Measurements from ENCODE around the gene RPS15.
A peak's percentile ranks its signal among the peaks of the same experiment; 100 is the strongest.

Gene RPS15

DNA sequence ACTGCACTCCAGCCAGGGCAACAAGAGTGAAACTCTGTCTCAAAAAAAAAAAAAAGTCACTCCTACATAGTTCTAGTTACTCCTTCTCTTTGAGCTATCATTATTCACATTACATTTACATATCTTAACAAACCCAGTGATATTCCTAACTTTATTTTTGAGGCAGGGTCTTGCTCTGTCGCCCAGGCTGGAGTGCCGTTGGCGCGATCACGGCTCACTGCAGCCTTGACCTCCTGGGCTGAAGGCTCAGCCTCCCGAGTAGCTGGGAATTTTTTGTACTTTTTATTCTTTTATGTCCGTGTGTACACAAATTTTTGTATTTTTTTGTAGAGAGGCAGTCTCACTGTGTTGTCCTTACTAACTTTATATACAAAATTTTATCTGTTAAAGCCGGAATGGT, 587 bp upstream of the RPS15 start:
- TF ChIP-seq, protein P1, sequence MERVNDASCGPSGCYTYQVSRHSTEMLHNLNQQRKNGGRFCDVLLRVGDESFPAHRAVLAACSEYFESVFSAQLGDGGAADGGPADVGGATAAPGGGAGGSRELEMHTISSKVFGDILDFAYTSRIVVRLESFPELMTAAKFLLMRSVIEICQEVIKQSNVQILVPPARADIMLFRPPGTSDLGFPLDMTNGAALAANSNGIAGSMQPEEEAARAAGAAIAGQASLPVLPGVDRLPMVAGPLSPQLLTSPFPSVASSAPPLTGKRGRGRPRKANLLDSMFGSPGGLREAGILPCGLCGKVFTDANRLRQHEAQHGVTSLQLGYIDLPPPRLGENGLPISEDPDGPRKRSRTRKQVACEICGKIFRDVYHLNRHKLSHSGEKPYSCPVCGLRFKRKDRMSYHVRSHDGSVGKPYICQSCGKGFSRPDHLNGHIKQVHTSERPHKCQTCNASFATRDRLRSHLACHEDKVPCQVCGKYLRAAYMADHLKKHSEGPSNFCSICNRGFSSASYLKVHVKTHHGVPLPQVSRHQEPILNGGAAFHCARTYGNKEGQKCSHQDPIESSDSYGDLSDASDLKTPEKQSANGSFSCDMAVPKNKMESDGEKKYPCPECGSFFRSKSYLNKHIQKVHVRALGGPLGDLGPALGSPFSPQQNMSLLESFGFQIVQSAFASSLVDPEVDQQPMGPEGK (CRISPR knock-in tag; IDR thresholded peaks at IDR 0.05; ENCODE audit: borderline replicate concordance), result no peak
- TF ChIP-seq BACH2 (CRISPR knock-in tag; IDR thresholded peaks at IDR 0.05; ENCODE audit: borderline replicate concordance) (no peak), ZFP3 (CRISPR knock-in tag; IDR thresholded peaks at IDR 0.05) (no peak), ZC3H10 (CRISPR knock-in tag; IDR thresholded peaks at IDR 0.05) (no peak), TCF4 (CRISPR knock-in tag; IDR thresholded peaks at IDR 0.05; ENCODE audit: borderline replicate concordance) (no peak), ZNF8 (CRISPR knock-in tag; IDR thresholded peaks at IDR 0.05) (no peak), ESRRG (CRISPR knock-in tag; IDR thresholded peaks at IDR 0.05) (no peak)
- no peak for ATAC-seq

DNA sequence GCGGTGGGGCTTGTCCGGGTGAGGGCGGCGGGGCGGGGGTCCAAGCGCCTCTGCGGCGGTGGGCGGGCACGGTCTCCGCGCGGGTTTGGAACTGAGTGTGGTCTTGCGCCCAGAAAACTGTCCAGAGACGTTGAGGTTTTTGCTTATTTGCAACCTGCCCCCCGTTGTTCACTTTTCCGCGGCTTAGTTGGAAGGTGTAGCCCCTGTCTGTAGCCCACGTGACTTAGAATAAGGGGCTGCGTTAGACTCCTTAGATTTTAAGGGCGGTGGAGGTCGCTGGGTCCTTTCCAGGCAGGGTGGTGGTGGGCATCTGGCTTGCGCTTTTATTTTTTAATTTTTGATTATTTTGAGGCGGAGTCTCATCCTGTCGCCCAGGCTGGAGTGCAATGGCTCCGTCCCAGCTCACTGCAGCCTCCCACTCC, 748 bp downstream of the RPS15 start:
- TF ChIP-seq ARNTL (CRISPR knock-in tag; IDR thresholded peaks at IDR 0.05; ENCODE audit: borderline replicate concordance, low read depth), result no peak
- no peak for TF ChIP-seq ESRRG (CRISPR knock-in tag; IDR thresholded peaks at IDR 0.05)
- TF ChIP-seq, protein P1 (CRISPR knock-in tag; IDR thresholded peaks at IDR 0.05; ENCODE audit: borderline replicate concordance), result no peak
- TF ChIP-seq, protein P2, sequence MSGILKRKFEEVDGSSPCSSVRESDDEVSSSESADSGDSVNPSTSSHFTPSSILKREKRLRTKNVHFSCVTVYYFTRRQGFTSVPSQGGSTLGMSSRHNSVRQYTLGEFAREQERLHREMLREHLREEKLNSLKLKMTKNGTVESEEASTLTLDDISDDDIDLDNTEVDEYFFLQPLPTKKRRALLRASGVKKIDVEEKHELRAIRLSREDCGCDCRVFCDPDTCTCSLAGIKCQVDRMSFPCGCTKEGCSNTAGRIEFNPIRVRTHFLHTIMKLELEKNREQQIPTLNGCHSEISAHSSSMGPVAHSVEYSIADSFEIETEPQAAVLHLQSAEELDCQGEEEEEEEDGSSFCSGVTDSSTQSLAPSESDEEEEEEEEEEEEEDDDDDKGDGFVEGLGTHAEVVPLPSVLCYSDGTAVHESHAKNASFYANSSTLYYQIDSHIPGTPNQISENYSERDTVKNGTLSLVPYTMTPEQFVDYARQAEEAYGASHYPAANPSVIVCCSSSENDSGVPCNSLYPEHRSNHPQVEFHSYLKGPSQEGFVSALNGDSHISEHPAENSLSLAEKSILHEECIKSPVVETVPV (CRISPR knock-in tag; IDR thresholded peaks at IDR 0.05), result no peak
- no peak for TF ChIP-seq OSR1 (CRISPR knock-in tag; IDR thresholded peaks at IDR 0.05)
- no peak for TF ChIP-seq ZNF8 (CRISPR knock-in tag; IDR thresholded peaks at IDR 0.05)
- TF ChIP-seq SNAI2 (CRISPR knock-in tag; IDR thresholded peaks at IDR 0.05), result no peak
- TF ChIP-seq GLIS3 (CRISPR knock-in tag; IDR thresholded peaks at IDR 0.05), result no peak
- no peak for TF ChIP-seq ZC3H10 (CRISPR knock-in tag; IDR thresholded peaks at IDR 0.05)
- TF ChIP-seq, protein P3, sequence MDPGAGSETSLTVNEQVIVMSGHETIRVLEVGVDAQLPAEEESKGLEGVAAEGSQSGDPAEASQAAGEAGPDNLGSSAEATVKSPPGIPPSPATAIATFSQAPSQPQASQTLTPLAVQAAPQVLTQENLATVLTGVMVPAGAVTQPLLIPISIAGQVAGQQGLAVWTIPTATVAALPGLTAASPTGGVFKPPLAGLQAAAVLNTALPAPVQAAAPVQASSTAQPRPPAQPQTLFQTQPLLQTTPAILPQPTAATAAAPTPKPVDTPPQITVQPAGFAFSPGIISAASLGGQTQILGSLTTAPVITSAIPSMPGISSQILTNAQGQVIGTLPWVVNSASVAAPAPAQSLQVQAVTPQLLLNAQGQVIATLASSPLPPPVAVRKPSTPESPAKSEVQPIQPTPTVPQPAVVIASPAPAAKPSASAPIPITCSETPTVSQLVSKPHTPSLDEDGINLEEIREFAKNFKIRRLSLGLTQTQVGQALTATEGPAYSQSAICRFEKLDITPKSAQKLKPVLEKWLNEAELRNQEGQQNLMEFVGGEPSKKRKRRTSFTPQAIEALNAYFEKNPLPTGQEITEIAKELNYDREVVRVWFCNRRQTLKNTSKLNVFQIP (CRISPR knock-in tag; IDR thresholded peaks at IDR 0.05; ENCODE audit: borderline replicate concordance, low read depth), result no peak
- no peak for TF ChIP-seq RARB (CRISPR knock-in tag; IDR thresholded peaks at IDR 0.05)
- no peak for TF ChIP-seq ZNF565 (CRISPR knock-in tag; conservative IDR thresholded peaks at IDR 0.05; ENCODE audit: low read depth)
- peak; percentile 11 for ATAC-seq

DNA sequence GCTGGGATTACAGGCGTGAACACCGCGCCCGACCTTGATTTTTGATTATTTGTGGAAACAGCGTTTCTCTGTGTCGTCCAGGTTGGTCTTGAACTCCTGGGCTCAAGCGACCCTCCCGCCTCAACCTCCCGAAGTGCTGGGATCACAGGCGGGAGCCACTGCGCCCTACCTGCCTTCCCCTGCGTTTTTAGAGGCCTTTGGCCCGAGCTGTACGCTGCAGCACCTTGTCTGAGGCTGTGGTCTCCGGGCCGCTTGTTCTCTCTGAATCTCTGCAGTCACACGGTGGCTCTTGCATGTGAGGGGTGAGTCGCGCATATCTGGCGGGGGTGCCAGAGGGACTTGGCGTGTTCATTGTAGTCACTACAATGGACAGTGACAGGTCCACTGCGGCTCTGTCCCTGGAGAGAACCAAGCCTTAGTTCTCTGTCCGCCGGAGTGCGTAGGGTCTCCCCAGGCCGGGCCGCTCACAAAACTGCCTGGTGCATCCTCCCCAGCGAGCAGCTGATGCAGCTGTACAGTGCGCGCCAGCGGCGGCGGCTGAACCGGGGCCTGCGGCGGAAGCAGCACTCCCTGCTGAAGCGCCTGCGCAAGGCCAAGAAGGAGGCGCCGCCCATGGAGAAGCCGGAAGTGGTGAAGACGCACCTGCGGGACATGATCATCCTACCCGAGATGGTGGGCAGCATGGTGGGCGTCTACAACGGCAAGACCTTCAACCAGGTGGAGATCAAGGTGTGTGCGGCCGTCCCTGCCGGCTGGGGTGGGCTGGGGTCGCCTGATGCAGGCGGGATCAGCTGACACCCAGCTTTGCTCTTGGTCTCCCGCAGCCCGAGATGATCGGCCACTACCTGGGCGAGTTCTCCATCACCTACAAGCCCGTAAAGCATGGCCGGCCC, 1.6 kb downstream of the RPS15 start:
- ATAC-seq, result peak; percentile 27

DNA sequence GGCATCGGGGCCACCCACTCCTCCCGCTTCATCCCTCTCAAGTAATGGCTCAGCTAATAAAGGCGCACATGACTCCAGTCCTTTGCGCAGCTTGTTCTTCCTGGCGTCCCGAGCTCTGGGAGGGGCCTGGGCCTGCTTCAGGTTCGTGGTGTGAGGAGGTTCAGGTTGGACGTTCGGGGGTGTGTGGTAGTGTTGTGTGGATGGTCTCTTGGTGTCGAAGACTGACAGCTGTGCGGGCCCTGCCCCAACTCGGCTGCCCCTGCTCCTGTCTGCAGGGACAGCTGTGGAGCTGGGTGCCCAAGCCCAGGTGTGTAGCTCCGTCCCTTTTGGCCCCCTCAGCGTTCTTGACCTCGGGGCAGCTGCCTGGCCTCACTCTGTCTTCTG, 2.2 kb downstream of the RPS15 start:
- no peak for ATAC-seq
- no peak for TF ChIP-seq ZNF70 (CRISPR knock-in tag; IDR thresholded peaks at IDR 0.05)
- no peak for TF ChIP-seq TCF4 (CRISPR knock-in tag; IDR thresholded peaks at IDR 0.05; ENCODE audit: borderline replicate concordance)
- no peak for TF ChIP-seq ZNF565 (CRISPR knock-in tag; conservative IDR thresholded peaks at IDR 0.05; ENCODE audit: low read depth)
- TF ChIP-seq ARNTL (CRISPR knock-in tag; IDR thresholded peaks at IDR 0.05; ENCODE audit: borderline replicate concordance, low read depth), result no peak
- TF ChIP-seq ZFP30 (CRISPR knock-in tag; IDR thresholded peaks at IDR 0.05), result no peak
- TF ChIP-seq ESRRG (CRISPR knock-in tag; IDR thresholded peaks at IDR 0.05), result no peak
- TF ChIP-seq ZNF8 (CRISPR knock-in tag; IDR thresholded peaks at IDR 0.05), result no peak
- TF ChIP-seq BACH2 (CRISPR knock-in tag; IDR thresholded peaks at IDR 0.05; ENCODE audit: borderline replicate concordance), result no peak
- TF ChIP-seq PPARA (CRISPR knock-in tag; IDR thresholded peaks at IDR 0.05; ENCODE audit: borderline replicate concordance), result no peak
- no peak for TF ChIP-seq OSR1 (CRISPR knock-in tag; IDR thresholded peaks at IDR 0.05)
- TF ChIP-seq, protein P1 (CRISPR knock-in tag; IDR thresholded peaks at IDR 0.05; ENCODE audit: borderline replicate concordance), result no peak
- no peak for TF ChIP-seq CSDC2 (CRISPR knock-in tag; IDR thresholded peaks at IDR 0.05)
- TF ChIP-seq, protein P4, sequence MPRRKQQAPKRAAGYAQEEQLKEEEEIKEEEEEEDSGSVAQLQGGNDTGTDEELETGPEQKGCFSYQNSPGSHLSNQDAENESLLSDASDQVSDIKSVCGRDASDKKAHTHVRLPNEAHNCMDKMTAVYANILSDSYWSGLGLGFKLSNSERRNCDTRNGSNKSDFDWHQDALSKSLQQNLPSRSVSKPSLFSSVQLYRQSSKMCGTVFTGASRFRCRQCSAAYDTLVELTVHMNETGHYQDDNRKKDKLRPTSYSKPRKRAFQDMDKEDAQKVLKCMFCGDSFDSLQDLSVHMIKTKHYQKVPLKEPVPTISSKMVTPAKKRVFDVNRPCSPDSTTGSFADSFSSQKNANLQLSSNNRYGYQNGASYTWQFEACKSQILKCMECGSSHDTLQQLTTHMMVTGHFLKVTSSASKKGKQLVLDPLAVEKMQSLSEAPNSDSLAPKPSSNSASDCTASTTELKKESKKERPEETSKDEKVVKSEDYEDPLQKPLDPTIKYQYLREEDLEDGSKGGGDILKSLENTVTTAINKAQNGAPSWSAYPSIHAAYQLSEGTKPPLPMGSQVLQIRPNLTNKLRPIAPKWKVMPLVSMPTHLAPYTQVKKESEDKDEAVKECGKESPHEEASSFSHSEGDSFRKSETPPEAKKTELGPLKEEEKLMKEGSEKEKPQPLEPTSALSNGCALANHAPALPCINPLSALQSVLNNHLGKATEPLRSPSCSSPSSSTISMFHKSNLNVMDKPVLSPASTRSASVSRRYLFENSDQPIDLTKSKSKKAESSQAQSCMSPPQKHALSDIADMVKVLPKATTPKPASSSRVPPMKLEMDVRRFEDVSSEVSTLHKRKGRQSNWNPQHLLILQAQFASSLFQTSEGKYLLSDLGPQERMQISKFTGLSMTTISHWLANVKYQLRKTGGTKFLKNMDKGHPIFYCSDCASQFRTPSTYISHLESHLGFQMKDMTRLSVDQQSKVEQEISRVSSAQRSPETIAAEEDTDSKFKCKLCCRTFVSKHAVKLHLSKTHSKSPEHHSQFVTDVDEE (CRISPR knock-in tag; IDR thresholded peaks at IDR 0.05), result no peak
- TF ChIP-seq TOX (CRISPR knock-in tag; IDR thresholded peaks at IDR 0.05; ENCODE audit: borderline replicate concordance), result no peak
